Stimulated activated CD8-positive, alpha-beta memory T cell treated with anti-CD3 and anti-CD28 coated beads, Interleukin-7, amount 100 ng/mL, for 1 hour (primary cell): ENCODE measurements around the gene CENPA.

Experiments
- DNase-seq, 2 donors: peaks; one replicate each; pipeline ENCODE4 v3.0.0-alpha.2; 2020; ENCODE audit warnings: low read depth in 2 of 2

The CENPA gene

GRCh38 chr2:26843041-26843440 lies 57.2 kb downstream of the CENPA start:
- no peak for DNase-seq
